Tibial nerve (tissue), 3 donors: ENCODE data around the gene KIF3B.

ENCODE experiments used
- CTCF ChIP-seq, 5 experiments: fragments of 200-600 bp in 3 of 5; fragments of 450-650 bp in 2 of 5; sonication (generic) in 3 of 5; IDR thresholded peaks; one replicate each; pipeline ENCODE4 v1.5.1; 2016 to 2019; ENCODE audit warnings: antibody characterized with exemption in 5 of 5, mild to moderate bottlenecking in 3 of 5, moderate library complexity in 2 of 5
- POLR2A ChIP-seq, 2 donors: fragments of 450-650 bp; IDR thresholded peaks; one replicate each; pipeline ENCODE4 v1.6.1; 2017; ENCODE audit warnings: antibody characterized with exemption in 2 of 2, mild to moderate bottlenecking in 2 of 2, moderate library complexity in 2 of 2

- no peak for TF ChIP-seq CTCF (IDR thresholded peaks at IDR 0.05)
- TF ChIP-seq POLR2A (IDR thresholded peaks at IDR 0.05) = no peak
Observed at GRCh38 chr20:32333988-32334885, 56.8 kb downstream of the KIF3B start.
